HL-60 (cell line): ENCODE results near the gene EYS.

ENCODE experiments used
- POLR2AphosphoS5 ChIP-seq: IDR thresholded peaks from 2 replicates; pipeline ENCODE4 v1.6.1; 2012; ENCODE audit warnings: low read depth
- SPI1 ChIP-seq: IDR thresholded peaks from 2 replicates; pipeline ENCODE4 v1.6.1; 2012; ENCODE audit warnings: low read depth, mild to moderate bottlenecking, borderline replicate concordance
- TF ChIP-seq, protein P1 (sequence below): IDR thresholded peaks from one replicate; pipeline ENCODE4 v1.5.1; 2011; ENCODE audit warnings: low read length, control low read depth, inconsistent platforms; ENCODE audit not compliant: insufficient read depth
- TF ChIP-seq, protein P2 (sequence below): IDR thresholded peaks from 2 replicates; pipeline ENCODE4 v1.6.1; 2012; ENCODE audit warnings: low read depth; ENCODE audit not compliant: insufficient replicate concordance

DNA sequence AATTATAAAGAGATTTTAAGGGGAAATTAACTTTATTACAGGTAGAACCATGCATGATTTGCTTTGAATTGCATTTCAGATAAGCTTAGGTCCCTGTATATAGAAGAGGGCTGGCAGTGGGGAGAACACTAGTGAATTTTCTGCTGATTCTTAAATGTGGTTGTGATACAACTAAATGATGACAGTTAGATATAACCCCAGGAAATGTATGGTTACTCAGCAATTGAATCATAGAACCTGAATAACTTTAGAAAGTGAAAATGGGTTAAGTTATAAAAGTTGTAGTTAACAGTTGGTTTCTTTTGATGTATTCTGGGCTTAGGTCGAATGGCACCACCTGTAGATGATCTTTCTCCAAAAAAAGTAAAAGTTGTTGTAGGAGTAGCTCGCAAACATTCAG is 2001.3 kb downstream of the EYS start:
- no peak for TF ChIP-seq POLR2AphosphoS5
- TF ChIP-seq, protein P1, sequence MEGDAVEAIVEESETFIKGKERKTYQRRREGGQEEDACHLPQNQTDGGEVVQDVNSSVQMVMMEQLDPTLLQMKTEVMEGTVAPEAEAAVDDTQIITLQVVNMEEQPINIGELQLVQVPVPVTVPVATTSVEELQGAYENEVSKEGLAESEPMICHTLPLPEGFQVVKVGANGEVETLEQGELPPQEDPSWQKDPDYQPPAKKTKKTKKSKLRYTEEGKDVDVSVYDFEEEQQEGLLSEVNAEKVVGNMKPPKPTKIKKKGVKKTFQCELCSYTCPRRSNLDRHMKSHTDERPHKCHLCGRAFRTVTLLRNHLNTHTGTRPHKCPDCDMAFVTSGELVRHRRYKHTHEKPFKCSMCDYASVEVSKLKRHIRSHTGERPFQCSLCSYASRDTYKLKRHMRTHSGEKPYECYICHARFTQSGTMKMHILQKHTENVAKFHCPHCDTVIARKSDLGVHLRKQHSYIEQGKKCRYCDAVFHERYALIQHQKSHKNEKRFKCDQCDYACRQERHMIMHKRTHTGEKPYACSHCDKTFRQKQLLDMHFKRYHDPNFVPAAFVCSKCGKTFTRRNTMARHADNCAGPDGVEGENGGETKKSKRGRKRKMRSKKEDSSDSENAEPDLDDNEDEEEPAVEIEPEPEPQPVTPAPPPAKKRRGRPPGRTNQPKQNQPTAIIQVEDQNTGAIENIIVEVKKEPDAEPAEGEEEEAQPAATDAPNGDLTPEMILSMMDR: no peak
- TF ChIP-seq, protein P2, sequence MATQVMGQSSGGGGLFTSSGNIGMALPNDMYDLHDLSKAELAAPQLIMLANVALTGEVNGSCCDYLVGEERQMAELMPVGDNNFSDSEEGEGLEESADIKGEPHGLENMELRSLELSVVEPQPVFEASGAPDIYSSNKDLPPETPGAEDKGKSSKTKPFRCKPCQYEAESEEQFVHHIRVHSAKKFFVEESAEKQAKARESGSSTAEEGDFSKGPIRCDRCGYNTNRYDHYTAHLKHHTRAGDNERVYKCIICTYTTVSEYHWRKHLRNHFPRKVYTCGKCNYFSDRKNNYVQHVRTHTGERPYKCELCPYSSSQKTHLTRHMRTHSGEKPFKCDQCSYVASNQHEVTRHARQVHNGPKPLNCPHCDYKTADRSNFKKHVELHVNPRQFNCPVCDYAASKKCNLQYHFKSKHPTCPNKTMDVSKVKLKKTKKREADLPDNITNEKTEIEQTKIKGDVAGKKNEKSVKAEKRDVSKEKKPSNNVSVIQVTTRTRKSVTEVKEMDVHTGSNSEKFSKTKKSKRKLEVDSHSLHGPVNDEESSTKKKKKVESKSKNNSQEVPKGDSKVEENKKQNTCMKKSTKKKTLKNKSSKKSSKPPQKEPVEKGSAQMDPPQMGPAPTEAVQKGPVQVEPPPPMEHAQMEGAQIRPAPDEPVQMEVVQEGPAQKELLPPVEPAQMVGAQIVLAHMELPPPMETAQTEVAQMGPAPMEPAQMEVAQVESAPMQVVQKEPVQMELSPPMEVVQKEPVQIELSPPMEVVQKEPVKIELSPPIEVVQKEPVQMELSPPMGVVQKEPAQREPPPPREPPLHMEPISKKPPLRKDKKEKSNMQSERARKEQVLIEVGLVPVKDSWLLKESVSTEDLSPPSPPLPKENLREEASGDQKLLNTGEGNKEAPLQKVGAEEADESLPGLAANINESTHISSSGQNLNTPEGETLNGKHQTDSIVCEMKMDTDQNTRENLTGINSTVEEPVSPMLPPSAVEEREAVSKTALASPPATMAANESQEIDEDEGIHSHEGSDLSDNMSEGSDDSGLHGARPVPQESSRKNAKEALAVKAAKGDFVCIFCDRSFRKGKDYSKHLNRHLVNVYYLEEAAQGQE: no peak
- TF ChIP-seq SPI1: no peak
